OCI-LY7 (cell line): ENCODE measurements around the gene CXCL10. TPM values are rescaled to one million over a fixed set of nuclear protein-coding genes. Genes with fewer than 3 reads are reported as not detected.

Experiments
- Bru-seq: library from RNA; stranded (reverse); fragments of 400-500 nt; gene quantifications from one replicate; lab custom pipeline; 2021; lab: Mats Ljungman, UMichigan
- BruChase-seq, 2 experiments: library from RNA; stranded (reverse); fragments of 400-500 nt; gene quantifications; one replicate each; lab custom pipeline; 2021; lab: Mats Ljungman, UMichigan
- BruUV-seq: library from RNA; stranded (reverse); fragments of 400-500 nt; replicated peaks from 2 replicates; lab custom pipeline; 2021; lab: Mats Ljungman, UMichigan
- CTCF ChIA-PET: fragments of 300-600 bp; sonication (Branson Sonifier 250); formaldehyde crosslinking; loops from one replicate; lab custom pipeline; 2022; ENCODE audit warnings: antibody characterized with exemption; ENCODE audit not compliant: unreplicated experiment; lab: Charles Lee
- POLR2A ChIA-PET: fragments of 300-600 bp; sonication (Branson Sonifier 250); formaldehyde crosslinking; loops from one replicate; lab custom pipeline; 2022; ENCODE audit warnings: antibody characterized with exemption; lab: Charles Lee
- DNase-seq: peaks from one replicate; pipeline ENCODE4 v3.0.0-alpha.2; 2015; ENCODE audit warnings: low spot score
- H2AFZ ChIP-seq: fragments of 200-600 bp; sonication (generic), shearing (Covaris generic); 2 replicates; pipeline ENCODE4 v1.6.1; 2014; ENCODE audit warnings: mild to moderate bottlenecking, antibody characterized with exemption, low read length, moderate library complexity
- H3K27ac ChIP-seq: fragments of 200-600 bp; sonication (generic); 2 replicates; pipeline ENCODE4 v1.5.1; 2014; ENCODE audit warnings: mixed run types, low read depth, mild to moderate bottlenecking, moderate library complexity, low read length, inconsistent platforms; ENCODE audit not compliant: poor library complexity, severe bottlenecking
- H3K36me3 ChIP-seq: fragments of 200-600 bp; sonication (generic); 2 replicates; pipeline ENCODE4 v1.6.1; 2014; ENCODE audit warnings: mild to moderate bottlenecking, antibody characterized with exemption, low read length, moderate library complexity, mixed read lengths; ENCODE audit not compliant: insufficient read depth
- H3K4me1 ChIP-seq: fragments of 200-600 bp; sonication (generic); 2 replicates; pipeline ENCODE4 v1.5.1; 2014; ENCODE audit warnings: mild to moderate bottlenecking, low read length; ENCODE audit not compliant: insufficient read depth, poor library complexity, severe bottlenecking
- H3K4me2 ChIP-seq: fragments of 200-600 bp; sonication (generic); 2 replicates; pipeline ENCODE4 v1.6.1; 2014; ENCODE audit warnings: mild to moderate bottlenecking, low read length
- H3K4me3 ChIP-seq: fragments of 200-600 bp; sonication (generic); 2 replicates; pipeline ENCODE4 v1.5.1; 2014; ENCODE audit warnings: mild to moderate bottlenecking, low read depth, low read length; ENCODE audit not compliant: poor library complexity, severe bottlenecking
- H3K79me2 ChIP-seq: fragments of 200-600 bp; sonication (generic); 2 replicates; pipeline ENCODE4 v1.6.1; 2016; ENCODE audit warnings: low read depth, mild to moderate bottlenecking, low read length, moderate library complexity, mixed read lengths; ENCODE audit not compliant: insufficient read depth
- H3K9me2 ChIP-seq: fragments of 200-600 bp; sonication (generic); 2 replicates; pipeline ENCODE4 v1.6.1; 2016; ENCODE audit warnings: mild to moderate bottlenecking, low read length, mixed read lengths; ENCODE audit not compliant: insufficient read depth
- H3K9me3 ChIP-seq: fragments of 200-600 bp; sonication (generic); 2 replicates; pipeline ENCODE4 v1.6.1; 2014; ENCODE audit warnings: mild to moderate bottlenecking, mixed run types, low read length, mixed read lengths
- H4K20me1 ChIP-seq: fragments of 200-600 bp; sonication (generic); 2 replicates; pipeline ENCODE4 v1.6.1; 2014; ENCODE audit warnings: mild to moderate bottlenecking, antibody characterized with exemption, low read length, moderate library complexity, mixed read lengths; ENCODE audit not compliant: insufficient read depth
- EZH2phosphoT487 ChIP-seq: fragments of 200-600 bp; sonication (generic); IDR thresholded peaks from 2 replicates; pipeline ENCODE4 v1.6.1; 2018; ENCODE audit warnings: low read depth, borderline replicate concordance, mild to moderate bottlenecking, mixed run types, antibody characterized with exemption, low read length, moderate library complexity, mixed read lengths
- intact Hi-C: fragments of 100-400 bp; cut with micrococcal nuclease; formaldehyde crosslinking; loops from one replicate; pipeline ENCODE4 v1.10.0; 2022; ENCODE audit not compliant: unreplicated experiment
- long read RNA-seq: library from polyadenylated mRNA; stranded (forward); transcript quantifications from one replicate; pipeline ENCODE4 v2.0.0, GENCODE V29; 2022
- total RNA-seq, 2 experiments: library from RNA; depleted of rRNA in 1 of 2; stranded (reverse); fragments of >200 nt in 1 of 2; shearing (Covaris generic) in 1 of 2; gene quantifications; 2 replicates each; pipeline ENCODE4 v1.2.3, GENCODE V29; 2014 to 2022
- TF ChIP-seq, protein P1 (sequence below): fragments of 200-600 bp; sonication (generic); conservative IDR thresholded peaks from 2 replicates; pipeline ENCODE4 v1.5.1; 2014; ENCODE audit warnings: mild to moderate bottlenecking, antibody characterized with exemption, low read length, moderate library complexity, mixed read lengths

The CXCL10 gene
- total RNA-seq (2014; rRNA removed; shearing (Covaris generic)) (not detected in 2 replicates), total RNA-seq (2022) (not detected in 2 replicates), Bru-seq, nascent RNA (not detected), BruChase-seq, experiment 1, labeled RNA remaining after a 6-hour chase (not detected), BruChase-seq, experiment 2, labeled RNA remaining after a 2-hour chase (not detected)
- long read RNA-seq = 0 reads

DNA sequence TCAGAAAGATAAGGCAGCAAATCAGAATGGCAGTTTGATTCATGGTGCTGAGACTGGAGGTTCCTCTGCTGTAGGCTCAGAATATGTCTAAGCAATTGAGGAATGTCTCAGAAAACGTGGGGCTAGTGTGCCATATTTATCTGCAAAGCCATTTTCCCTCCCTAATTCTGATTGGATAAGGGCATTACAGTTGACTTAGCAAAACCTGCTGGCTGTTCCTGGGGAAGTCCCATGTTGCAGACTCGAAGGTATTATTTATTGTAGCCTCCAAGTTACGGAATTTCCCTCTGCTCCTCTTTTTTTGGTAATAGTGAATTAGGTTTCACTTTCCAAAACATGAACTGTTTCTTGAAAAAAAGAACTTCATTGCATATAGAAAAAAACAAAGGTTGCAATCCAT, at the start of gene CXCL10:
Gene CXCL10, minus strand, starts transcription at position 109 of the 400 bp plus-strand sequence. Its CDS starts 66 bp downstream, at position 43.
- ChIA-PET CTCF (no interaction called here), POLR2A (no interaction called here)
- H3K79me2 ChIP-seq = no peaks in the 10 kb centered on the region
- H4K20me1 ChIP-seq = no peaks in the 10 kb centered on the region
- H3K27ac ChIP-seq = no peak within 1 kb of the TSS
- no peak for TF ChIP-seq EZH2phosphoT487
- TF ChIP-seq, protein P1, sequence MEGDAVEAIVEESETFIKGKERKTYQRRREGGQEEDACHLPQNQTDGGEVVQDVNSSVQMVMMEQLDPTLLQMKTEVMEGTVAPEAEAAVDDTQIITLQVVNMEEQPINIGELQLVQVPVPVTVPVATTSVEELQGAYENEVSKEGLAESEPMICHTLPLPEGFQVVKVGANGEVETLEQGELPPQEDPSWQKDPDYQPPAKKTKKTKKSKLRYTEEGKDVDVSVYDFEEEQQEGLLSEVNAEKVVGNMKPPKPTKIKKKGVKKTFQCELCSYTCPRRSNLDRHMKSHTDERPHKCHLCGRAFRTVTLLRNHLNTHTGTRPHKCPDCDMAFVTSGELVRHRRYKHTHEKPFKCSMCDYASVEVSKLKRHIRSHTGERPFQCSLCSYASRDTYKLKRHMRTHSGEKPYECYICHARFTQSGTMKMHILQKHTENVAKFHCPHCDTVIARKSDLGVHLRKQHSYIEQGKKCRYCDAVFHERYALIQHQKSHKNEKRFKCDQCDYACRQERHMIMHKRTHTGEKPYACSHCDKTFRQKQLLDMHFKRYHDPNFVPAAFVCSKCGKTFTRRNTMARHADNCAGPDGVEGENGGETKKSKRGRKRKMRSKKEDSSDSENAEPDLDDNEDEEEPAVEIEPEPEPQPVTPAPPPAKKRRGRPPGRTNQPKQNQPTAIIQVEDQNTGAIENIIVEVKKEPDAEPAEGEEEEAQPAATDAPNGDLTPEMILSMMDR = no peak
- no peaks in the 10 kb centered on the region for H3K36me3 ChIP-seq
- no peaks in the 10 kb centered on the region for H3K9me2 ChIP-seq
- H3K4me1 ChIP-seq = no peaks in the 10 kb centered on the region
- H3K9me3 ChIP-seq = no peaks in the 10 kb centered on the region
- DNase-seq = no peak
- H3K4me2 ChIP-seq = no peak within 1 kb of the TSS
- intact Hi-C loops = no loop called here
- no peak within 1 kb of the TSS for H2AFZ ChIP-seq
- no peak within 1 kb of the TSS for H3K4me3 ChIP-seq
- BruUV-seq = no TSS peak

DNA sequence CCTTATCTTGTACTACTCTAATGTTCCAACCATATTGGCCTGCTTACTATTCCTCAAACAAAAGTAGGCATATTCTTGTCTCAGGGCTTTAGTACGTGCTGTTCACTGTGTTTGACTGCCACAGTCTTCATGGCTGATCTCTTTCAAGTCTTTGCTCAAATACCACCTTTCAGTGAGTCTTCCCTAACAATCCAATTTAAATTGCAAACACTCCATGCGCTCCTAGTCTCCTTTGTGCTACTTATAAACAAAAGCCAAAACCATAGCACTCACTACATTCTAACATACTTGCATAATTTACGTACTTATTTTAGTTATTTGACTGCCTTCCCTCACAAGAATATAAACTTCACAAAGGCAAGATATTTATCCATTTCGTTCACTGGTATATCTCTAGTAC, 49.5 kb upstream of the CXCL10 start:
- H3K4me3 ChIP-seq = no peak overlapping the region
- CTCF ChIA-PET = no interaction called here
- no peak overlapping the region for H2AFZ ChIP-seq
- no peaks in the 10 kb centered on the region for H4K20me1 ChIP-seq
- no peaks in the 10 kb centered on the region for H3K9me3 ChIP-seq
- POLR2A ChIA-PET = interaction anchor here (0.6 kb wide), 1 partner anchor 12 kb away, joined by 3 read pairs; no protein-coding TSS in a partner anchor
- no peaks in the 10 kb centered on the region for H3K9me2 ChIP-seq
- H3K79me2 ChIP-seq = no peaks in the 10 kb centered on the region
- TF ChIP-seq EZH2phosphoT487 = no peak
- TF ChIP-seq, protein P1 = no peak
- no peak for DNase-seq
- no TSS peak for BruUV-seq
- intact Hi-C loops = no loop called here
- H3K36me3 ChIP-seq = no peaks in the 10 kb centered on the region
- H3K4me1 ChIP-seq = no peaks in the 10 kb centered on the region
- no peak overlapping the region for H3K4me2 ChIP-seq
- no peak overlapping the region for H3K27ac ChIP-seq

DNA sequence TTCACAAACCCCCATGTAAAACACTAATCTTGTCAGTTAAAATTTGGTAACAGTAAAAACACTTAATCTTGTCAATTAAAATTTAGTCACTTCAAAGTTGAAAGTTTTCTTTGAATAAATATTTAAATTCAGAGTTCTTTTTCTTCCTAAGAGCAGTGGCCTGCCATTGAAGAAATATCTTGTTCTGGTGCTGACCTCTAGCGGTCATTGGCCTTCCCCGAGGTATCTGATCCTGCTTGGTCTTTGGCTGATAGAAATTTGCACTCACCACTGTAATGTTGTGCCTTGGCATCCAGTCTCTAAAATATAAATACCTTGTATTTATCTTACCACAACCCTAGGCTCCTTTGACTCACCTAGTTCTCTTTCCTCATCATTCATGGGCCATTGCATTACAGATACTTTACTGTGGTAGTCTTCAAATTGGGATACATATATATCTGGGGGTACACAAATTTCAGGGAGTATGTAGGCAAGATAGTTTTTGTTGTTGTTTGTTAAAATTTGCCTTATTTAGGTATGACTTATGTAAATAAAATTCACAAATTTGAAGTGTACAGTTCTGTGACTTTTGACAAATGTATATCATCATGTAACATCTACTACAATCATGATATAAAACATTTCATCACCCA, 44.5 kb upstream of the CXCL10 start:
- peak; percentile 72 for DNase-seq
- no peaks in the 10 kb centered on the region for H3K9me3 ChIP-seq
- H3K4me2 ChIP-seq = no peak overlapping the region
- H3K79me2 ChIP-seq = no peaks in the 10 kb centered on the region
- ChIA-PET POLR2A (no interaction called here), CTCF (no interaction called here)
- H3K4me1 ChIP-seq = no peaks in the 10 kb centered on the region
- H2AFZ ChIP-seq = no peak overlapping the region
- no peaks in the 10 kb centered on the region for H3K36me3 ChIP-seq
- no peaks in the 10 kb centered on the region for H4K20me1 ChIP-seq
- no peak overlapping the region for H3K27ac ChIP-seq
- no TSS peak for BruUV-seq
- no peaks in the 10 kb centered on the region for H3K9me2 ChIP-seq
- intact Hi-C loops = loop anchor here (1.0 to 2.0 kb wide), 3 partner anchors 72 to 172 kb away; no protein-coding TSS in a partner anchor
- no peak overlapping the region for H3K4me3 ChIP-seq
- TF ChIP-seq, protein P1 = peak; percentile 96
- TF ChIP-seq EZH2phosphoT487 = no peak
